Activated T-helper 2 cell treated with anti-CD3 and anti-CD28 coated beads, Interferon-gamma antibody, Interleukin-2, Interleukin-4, amounts not matched to agents 10 μg/mL and 5 μg/mL and 100 μg/mL, durations not matched to agents 14 hours and 24 hours and 36 hours (primary cell): ENCODE measurements around the gene KDM4C. TPM values are rescaled to one million over a fixed set of nuclear protein-coding genes. Genes with fewer than 3 reads are reported as not detected.
"Not testable (repeated sequence)": the region's sequence is repeated elsewhere in the genome, so short reads cannot be mapped to it uniquely, and the experiment has no call there.

Experiments used
- DNase-seq: peaks from one replicate; pipeline ENCODE4 v3.0.0; 2021; ENCODE audit warnings: low spot score
- H3K27ac Mint-ChIP-seq: one replicate; pipeline ENCODE4 v1.8.0; 2021; ENCODE audit warnings: mixed read lengths
- H3K27me3 Mint-ChIP-seq: one replicate; pipeline ENCODE4 v1.8.0; 2021; ENCODE audit warnings: low read depth, mixed read lengths
- H3K36me3 Mint-ChIP-seq: one replicate; pipeline ENCODE4 v1.8.0; 2021; ENCODE audit warnings: low read depth, mixed read lengths
- H3K4me1 Mint-ChIP-seq: one replicate; pipeline ENCODE4 v1.8.0; 2021; ENCODE audit warnings: low read depth, mixed read lengths
- H3K4me3 Mint-ChIP-seq: one replicate; pipeline ENCODE4 v1.8.0; 2021; ENCODE audit warnings: low read depth, mild to moderate bottlenecking, moderate library complexity, mixed read lengths
- H3K9me3 Mint-ChIP-seq: one replicate; pipeline ENCODE4 v1.8.0; 2021; ENCODE audit warnings: mixed read lengths
- intact Hi-C: fragments of 100-400 bp; cut with micrococcal nuclease; formaldehyde crosslinking; loops from one replicate; pipeline ENCODE4 v1.15.1; 2023
- total RNA-seq: library from RNA; stranded (reverse); gene quantifications from 2 replicates; pipeline ENCODE4 v1.2.3, GENCODE V29; 2022

Gene KDM4C
- total RNA-seq, 1 donor from 2014 or later: 38.4 TPM

GRCh38 chr9:7183139-7183538 is 425.4 kb downstream of the KDM4C start:
- H3K27me3 Mint-ChIP-seq, H3K4me1 Mint-ChIP-seq, H3K27ac Mint-ChIP-seq, DNase-seq, H3K9me3 Mint-ChIP-seq, H3K4me3 Mint-ChIP-seq, intact Hi-C loops: not testable (repeated sequence)
- H3K36me3 Mint-ChIP-seq: peaks cover 28% of the 10 kb centered on the region

DNA sequence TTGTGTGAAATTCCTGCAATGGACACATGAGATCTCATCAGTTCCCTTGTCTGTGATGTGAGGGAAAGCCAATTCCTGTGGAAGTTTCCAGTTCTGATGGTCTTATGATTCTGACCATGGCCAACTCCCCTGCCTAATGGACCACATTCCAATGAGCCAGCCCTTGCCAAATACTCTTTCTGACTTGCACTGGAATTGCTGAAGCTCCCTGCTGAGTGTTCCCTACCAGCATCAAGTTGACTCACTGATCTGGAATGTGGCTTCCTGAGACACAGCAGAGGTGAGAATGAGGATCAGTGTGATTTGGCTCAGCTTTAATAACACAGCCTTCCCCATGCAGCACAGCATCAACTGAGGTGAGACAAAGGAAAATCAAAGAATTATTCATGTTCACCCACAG is 427.8 kb downstream of the KDM4C start:
- Mint-ChIP-seq H3K36me3 (peaks cover 17% of the 10 kb centered on the region), H3K4me1 (no peaks in the 10 kb centered on the region), H3K4me3 (no peak overlapping the region), H3K9me3 (peaks cover 22% of the 10 kb centered on the region), H3K27ac (no peak overlapping the region), H3K27me3 (no peaks in the 10 kb centered on the region)
- intact Hi-C loops: no loop called here
- DNase-seq: no peak

- H3K36me3 Mint-ChIP-seq: peaks cover 17% of the 10 kb centered on the region
- DNase-seq: no peak
- H3K4me1 Mint-ChIP-seq: no peaks in the 10 kb centered on the region
- no peak overlapping the region for H3K4me3 Mint-ChIP-seq
- peaks cover 27% of the 10 kb centered on the region for H3K9me3 Mint-ChIP-seq
- H3K27me3 Mint-ChIP-seq: no peaks in the 10 kb centered on the region
- no peak overlapping the region for H3K27ac Mint-ChIP-seq
- intact Hi-C loops: no loop called here
Measured at GRCh38 chr9:7186175-7186574, 428.4 kb downstream of the KDM4C start.

DNA sequence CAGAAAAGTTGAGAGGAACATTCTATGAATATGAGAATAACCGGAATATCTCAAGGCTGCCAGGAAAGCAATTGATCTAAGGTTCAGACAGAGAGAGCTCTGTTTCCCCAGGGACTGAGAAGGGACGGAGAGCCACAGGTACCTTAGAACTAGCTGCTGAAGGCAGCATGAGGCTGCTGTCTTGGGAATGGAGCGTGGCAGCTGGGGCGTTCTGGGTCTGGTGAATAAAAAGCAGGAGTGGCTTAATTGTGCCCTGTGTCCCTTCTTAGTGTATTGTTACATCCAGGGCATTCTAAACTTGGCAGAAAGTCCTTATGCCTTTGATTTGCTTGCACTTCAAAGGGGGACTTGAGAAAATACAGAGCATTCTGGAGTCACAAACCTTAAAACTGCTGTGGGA is 434.5 kb downstream of the KDM4C start:
- H3K4me3 Mint-ChIP-seq: no peak overlapping the region
- DNase-seq: no peak
- peaks cover 19% of the 10 kb centered on the region for H3K9me3 Mint-ChIP-seq
- H3K27ac Mint-ChIP-seq: no peak overlapping the region
- peaks cover 5% of the 10 kb centered on the region for H3K4me1 Mint-ChIP-seq
- no peaks in the 10 kb centered on the region for H3K36me3 Mint-ChIP-seq
- intact Hi-C loops: no loop called here
- H3K27me3 Mint-ChIP-seq: no peaks in the 10 kb centered on the region

- Mint-ChIP-seq H3K4me3 (no peak overlapping the region), H3K27me3 (no peaks in the 10 kb centered on the region), H3K9me3 (peaks cover 6% of the 10 kb centered on the region), H3K4me1 (peaks cover 5% of the 10 kb centered on the region), H3K27ac (no peak overlapping the region), H3K36me3 (no peaks in the 10 kb centered on the region)
- DNase-seq: no peak
- intact Hi-C loops: no loop called here
Measured at GRCh38 chr9:7195526-7195925, 437.8 kb downstream of the KDM4C start.

DNA sequence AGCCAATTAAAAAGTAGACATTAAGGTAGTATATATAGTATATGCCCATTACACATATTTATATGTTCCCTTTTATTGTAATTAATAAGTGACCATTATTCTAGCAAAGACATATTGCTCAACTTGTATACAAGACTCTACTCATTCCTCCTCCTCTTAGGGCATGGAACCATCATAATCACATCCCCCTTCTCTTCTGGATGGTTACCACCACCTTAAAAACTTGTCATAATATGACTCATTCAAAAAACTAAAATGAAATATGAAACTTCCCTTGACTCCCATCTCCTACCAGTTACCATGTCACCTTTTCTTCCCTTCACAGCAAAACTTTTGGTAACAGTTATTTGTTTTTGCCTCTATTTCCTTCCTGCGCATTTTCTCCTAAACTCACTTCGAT is 438.7 kb downstream of the KDM4C start:
- Mint-ChIP-seq H3K27ac (no peak overlapping the region), H3K4me3 (no peak overlapping the region), H3K27me3 (peaks cover 3% of the 10 kb centered on the region), H3K36me3 (no peaks in the 10 kb centered on the region), H3K9me3 (no peaks in the 10 kb centered on the region), H3K4me1 (peaks cover 5% of the 10 kb centered on the region)
- DNase-seq: no peak
- intact Hi-C loops: no loop called here

- Mint-ChIP-seq H3K9me3 (no peaks in the 10 kb centered on the region), H3K27ac (no peak overlapping the region), H3K36me3 (no peaks in the 10 kb centered on the region), H3K27me3 (peaks cover 13% of the 10 kb centered on the region), H3K4me3 (no peak overlapping the region), H3K4me1 (peaks cover 5% of the 10 kb centered on the region)
- intact Hi-C loops: no loop called here
- no peak for DNase-seq
Measured at GRCh38 chr9:7201196-7201595, 443.4 kb downstream of the KDM4C start.

- DNase-seq: no peak
- Mint-ChIP-seq H3K4me3 (no peak overlapping the region), H3K4me1 (no peaks in the 10 kb centered on the region), H3K9me3 (no peaks in the 10 kb centered on the region), H3K27ac (no peak overlapping the region), H3K36me3 (no peaks in the 10 kb centered on the region), H3K27me3 (peaks cover 22% of the 10 kb centered on the region)
- intact Hi-C loops: no loop called here
Measured at GRCh38 chr9:7205806-7206205, 448.0 kb downstream of the KDM4C start.

GRCh38 chr9:7206221-7206758 is 448.5 kb downstream of the KDM4C start:
- no peak for DNase-seq
- Mint-ChIP-seq H3K27ac (no peak overlapping the region), H3K27me3 (peaks cover 21% of the 10 kb centered on the region), H3K4me1 (no peaks in the 10 kb centered on the region), H3K36me3 (no peaks in the 10 kb centered on the region), H3K4me3 (no peak overlapping the region), H3K9me3 (no peaks in the 10 kb centered on the region)
- intact Hi-C loops: no loop called here

GRCh38 chr9:7209016-7209715 is 451.4 kb downstream of the KDM4C start:
- Mint-ChIP-seq H3K4me3 (no peak overlapping the region), H3K36me3 (no peaks in the 10 kb centered on the region), H3K27me3 (peaks cover 16% of the 10 kb centered on the region), H3K4me1 (peaks cover 6% of the 10 kb centered on the region), H3K27ac (no peak overlapping the region), H3K9me3 (no peaks in the 10 kb centered on the region)
- intact Hi-C loops: no loop called here
- no peak for DNase-seq

DNA sequence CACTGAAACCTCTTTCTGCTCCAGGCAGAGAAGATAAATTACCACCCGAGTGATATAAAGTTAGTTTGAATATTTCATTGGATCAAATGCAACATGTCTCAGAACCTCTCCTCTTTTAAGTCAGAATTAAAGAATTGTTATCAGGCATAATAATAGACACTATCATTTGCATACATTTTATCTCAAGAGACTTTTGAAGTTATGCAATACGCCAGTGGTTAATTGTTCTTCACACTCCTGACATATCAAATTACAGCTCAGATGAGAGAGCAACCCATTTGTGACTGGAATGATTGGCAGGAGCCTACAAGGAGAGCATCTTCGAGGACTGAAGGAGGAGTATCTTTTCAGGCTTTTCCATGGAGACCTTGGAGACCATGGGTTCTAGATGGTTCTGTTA is 452.2 kb downstream of the KDM4C start:
- intact Hi-C loops: loop anchor here (10.0 kb wide), 3 partner anchors 155 to 765 kb away; no protein-coding TSS in a partner anchor
- no peaks in the 10 kb centered on the region for H3K9me3 Mint-ChIP-seq
- H3K27ac Mint-ChIP-seq: no peak overlapping the region
- peaks cover 6% of the 10 kb centered on the region for H3K4me1 Mint-ChIP-seq
- H3K4me3 Mint-ChIP-seq: no peak overlapping the region
- H3K36me3 Mint-ChIP-seq: no peaks in the 10 kb centered on the region
- no peak for DNase-seq
- H3K27me3 Mint-ChIP-seq: peaks cover 18% of the 10 kb centered on the region

GRCh38 chr9:7210854-7211637 is 453.3 kb downstream of the KDM4C start:
- H3K27me3 Mint-ChIP-seq: peaks cover 18% of the 10 kb centered on the region
- DNase-seq: no peak
- H3K9me3 Mint-ChIP-seq: peaks cover 3% of the 10 kb centered on the region
- peaks cover 8% of the 10 kb centered on the region for H3K4me1 Mint-ChIP-seq
- H3K4me3 Mint-ChIP-seq: no peak overlapping the region
- intact Hi-C loops: loop anchor here (10.0 kb wide), 3 partner anchors 156 to 764 kb away; no protein-coding TSS in a partner anchor
- H3K36me3 Mint-ChIP-seq: no peaks in the 10 kb centered on the region
- H3K27ac Mint-ChIP-seq: no peak overlapping the region

GRCh38 chr9:7211657-7212056 is 453.9 kb downstream of the KDM4C start:
- intact Hi-C loops: loop anchor here (10.0 kb wide), 3 partner anchors 157 to 763 kb away; no protein-coding TSS in a partner anchor

More at GRCh38 chr9:7211657-7212056, 453.9 kb downstream of the KDM4C start:
- Mint-ChIP-seq H3K36me3 (no peaks in the 10 kb centered on the region), H3K4me1 (peaks cover 14% of the 10 kb centered on the region), H3K4me3 (no peak overlapping the region), H3K9me3 (peaks cover 4% of the 10 kb centered on the region), H3K27me3 (peaks cover 18% of the 10 kb centered on the region), H3K27ac (no peak overlapping the region)
- DNase-seq: no peak
